GM12878 (cell line): Measurements from ENCODE around the gene EYA2.

Source experiments
- CREM ChIP-seq: IDR thresholded peaks from 2 replicates; pipeline ENCODE4 v1.6.1; 2014; ENCODE audit warnings: antibody characterized with exemption, low read depth
- EZH2 ChIP-seq: IDR thresholded peaks from 2 replicates; pipeline ENCODE4 v1.6.1; 2012; ENCODE audit warnings: low read depth, mild to moderate bottlenecking, control low read depth, inconsistent platforms, low read length, borderline replicate concordance; ENCODE audit not compliant: control insufficient read depth
- IKZF1 ChIP-seq: fragments of 450-650 bp; conservative IDR thresholded peaks from 2 replicates; pipeline ENCODE4 v1.6.1; 2017; ENCODE audit warnings: antibody characterized with exemption, mild to moderate bottlenecking
- NBN ChIP-seq: fragments of 450-650 bp; IDR thresholded peaks from 2 replicates; pipeline ENCODE4 v1.6.1; 2016
- POLR2A ChIP-seq: IDR thresholded peaks from 2 replicates; pipeline ENCODE4 v1.6.1; 2011; ENCODE audit warnings: low read depth, mild to moderate bottlenecking, low read length
- POLR2AphosphoS2 ChIP-seq: IDR thresholded peaks from 2 replicates; pipeline ENCODE4 v1.6.1; 2011; ENCODE audit warnings: low read depth, mild to moderate bottlenecking, low read length, improper control_type of control experiment, moderate library complexity
- POLR2AphosphoS5 ChIP-seq: IDR thresholded peaks from 2 replicates; pipeline ENCODE4 v1.6.1; 2011; ENCODE audit warnings: mild to moderate bottlenecking, low read length, inconsistent platforms
- TF ChIP-seq, protein P1 (sequence below): IDR thresholded peaks from 2 replicates; pipeline ENCODE4 v1.6.1; 2011; ENCODE audit warnings: borderline replicate concordance, low read depth, mild to moderate bottlenecking, moderate library complexity, mixed read lengths, low read length; ENCODE audit not compliant: insufficient read depth; ENCODE audit errors: extremely low read length
- TF ChIP-seq, protein P2 (sequence below): fragments of 150-350 bp; IDR thresholded peaks from 2 replicates; pipeline ENCODE4 v1.6.1; 2016; ENCODE audit warnings: low read depth, low read length
- TF ChIP-seq, protein P3 (sequence below), 3 experiments: IDR thresholded peaks in 2 of 3; conservative IDR thresholded peaks in 1 of 3; 2 replicates each; pipeline ENCODE4 v1.5.1; 2011; ENCODE audit warnings: low read depth in 3 of 3, low read length in 3 of 3, mild to moderate bottlenecking in 3 of 3, control low read depth in 2 of 3, moderate library complexity in 2 of 3, inconsistent platforms in 1 of 3, mixed read lengths in 1 of 3; ENCODE audit not compliant: control insufficient read depth in 2 of 3, insufficient read depth in 1 of 3; ENCODE audit errors: extremely low read depth in 1 of 3

DNA sequence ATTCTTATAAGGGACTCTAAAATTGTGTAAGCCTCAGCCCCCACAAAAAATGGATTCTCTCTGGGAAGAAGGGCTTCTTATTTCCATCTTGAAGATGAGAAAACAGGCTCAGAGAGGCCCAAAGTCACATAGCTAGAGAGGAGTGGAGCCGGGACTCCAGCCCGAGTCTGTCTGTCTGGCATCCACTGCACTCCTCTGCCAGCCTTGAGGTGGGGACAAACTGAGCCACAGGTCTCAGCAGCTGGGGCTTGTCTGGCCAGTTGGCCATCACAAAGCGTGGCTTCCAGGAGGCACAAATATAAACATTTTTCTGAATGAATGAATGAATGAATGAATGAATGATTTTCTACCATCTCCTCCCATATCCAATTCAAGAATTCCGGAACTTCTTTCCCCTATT, 42.9 kb upstream of the EYA2 start:
- TF ChIP-seq, protein P1, sequence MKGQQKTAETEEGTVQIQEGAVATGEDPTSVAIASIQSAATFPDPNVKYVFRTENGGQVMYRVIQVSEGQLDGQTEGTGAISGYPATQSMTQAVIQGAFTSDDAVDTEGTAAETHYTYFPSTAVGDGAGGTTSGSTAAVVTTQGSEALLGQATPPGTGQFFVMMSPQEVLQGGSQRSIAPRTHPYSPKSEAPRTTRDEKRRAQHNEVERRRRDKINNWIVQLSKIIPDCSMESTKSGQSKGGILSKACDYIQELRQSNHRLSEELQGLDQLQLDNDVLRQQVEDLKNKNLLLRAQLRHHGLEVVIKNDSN = no peak
- TF ChIP-seq, protein P2, sequence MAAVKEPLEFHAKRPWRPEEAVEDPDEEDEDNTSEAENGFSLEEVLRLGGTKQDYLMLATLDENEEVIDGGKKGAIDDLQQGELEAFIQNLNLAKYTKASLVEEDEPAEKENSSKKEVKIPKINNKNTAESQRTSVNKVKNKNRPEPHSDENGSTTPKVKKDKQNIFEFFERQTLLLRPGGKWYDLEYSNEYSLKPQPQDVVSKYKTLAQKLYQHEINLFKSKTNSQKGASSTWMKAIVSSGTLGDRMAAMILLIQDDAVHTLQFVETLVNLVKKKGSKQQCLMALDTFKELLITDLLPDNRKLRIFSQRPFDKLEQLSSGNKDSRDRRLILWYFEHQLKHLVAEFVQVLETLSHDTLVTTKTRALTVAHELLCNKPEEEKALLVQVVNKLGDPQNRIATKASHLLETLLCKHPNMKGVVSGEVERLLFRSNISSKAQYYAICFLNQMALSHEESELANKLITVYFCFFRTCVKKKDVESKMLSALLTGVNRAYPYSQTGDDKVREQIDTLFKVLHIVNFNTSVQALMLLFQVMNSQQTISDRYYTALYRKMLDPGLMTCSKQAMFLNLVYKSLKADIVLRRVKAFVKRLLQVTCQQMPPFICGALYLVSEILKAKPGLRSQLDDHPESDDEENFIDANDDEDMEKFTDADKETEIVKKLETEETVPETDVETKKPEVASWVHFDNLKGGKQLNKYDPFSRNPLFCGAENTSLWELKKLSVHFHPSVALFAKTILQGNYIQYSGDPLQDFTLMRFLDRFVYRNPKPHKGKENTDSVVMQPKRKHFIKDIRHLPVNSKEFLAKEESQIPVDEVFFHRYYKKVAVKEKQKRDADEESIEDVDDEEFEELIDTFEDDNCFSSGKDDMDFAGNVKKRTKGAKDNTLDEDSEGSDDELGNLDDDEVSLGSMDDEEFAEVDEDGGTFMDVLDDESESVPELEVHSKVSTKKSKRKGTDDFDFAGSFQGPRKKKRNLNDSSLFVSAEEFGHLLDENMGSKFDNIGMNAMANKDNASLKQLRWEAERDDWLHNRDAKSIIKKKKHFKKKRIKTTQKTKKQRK = no peak
- TF ChIP-seq IKZF1 (no peak), EZH2 (no peak), NBN (no peak), POLR2A (no peak), POLR2AphosphoS2 (no peak), POLR2AphosphoS5 (no peak), CREM (no peak)
- TF ChIP-seq, protein P3, sequence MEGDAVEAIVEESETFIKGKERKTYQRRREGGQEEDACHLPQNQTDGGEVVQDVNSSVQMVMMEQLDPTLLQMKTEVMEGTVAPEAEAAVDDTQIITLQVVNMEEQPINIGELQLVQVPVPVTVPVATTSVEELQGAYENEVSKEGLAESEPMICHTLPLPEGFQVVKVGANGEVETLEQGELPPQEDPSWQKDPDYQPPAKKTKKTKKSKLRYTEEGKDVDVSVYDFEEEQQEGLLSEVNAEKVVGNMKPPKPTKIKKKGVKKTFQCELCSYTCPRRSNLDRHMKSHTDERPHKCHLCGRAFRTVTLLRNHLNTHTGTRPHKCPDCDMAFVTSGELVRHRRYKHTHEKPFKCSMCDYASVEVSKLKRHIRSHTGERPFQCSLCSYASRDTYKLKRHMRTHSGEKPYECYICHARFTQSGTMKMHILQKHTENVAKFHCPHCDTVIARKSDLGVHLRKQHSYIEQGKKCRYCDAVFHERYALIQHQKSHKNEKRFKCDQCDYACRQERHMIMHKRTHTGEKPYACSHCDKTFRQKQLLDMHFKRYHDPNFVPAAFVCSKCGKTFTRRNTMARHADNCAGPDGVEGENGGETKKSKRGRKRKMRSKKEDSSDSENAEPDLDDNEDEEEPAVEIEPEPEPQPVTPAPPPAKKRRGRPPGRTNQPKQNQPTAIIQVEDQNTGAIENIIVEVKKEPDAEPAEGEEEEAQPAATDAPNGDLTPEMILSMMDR (IDR thresholded peaks at IDR 0.05 in 2 of 3, conservative IDR thresholded peaks at IDR 0.05 in 1 of 3; ENCODE audit: control insufficient read depth in 2 of 3, extremely low read depth in 1 of 3, insufficient read depth in 1 of 3, low read depth in 3 of 3, low read length in 3 of 3) = no peak
